ENCODE data around the gene NTSR2. TPM values are rescaled to one million over a fixed set of nuclear protein-coding genes. Genes with fewer than 3 reads are reported as not detected.

NTSR2 gene
- total RNA-seq = not detected

- Histone ChIP-seq H3K27ac (no peak within 1 kb of the TSS), H3K36me3 (no peaks in the 10 kb centered on the region), H3K27me3 (no peaks in the 10 kb centered on the region), H3K9me3 (no peaks in the 10 kb centered on the region), H3K4me1 (peaks cover 0 to 10% of the 10 kb centered on the region in 2 donors), H3K4me3 (replicated peaks in 1 of 3) (no peak within 1 kb of the TSS)
- DNase-seq = peak; percentile 80 to 82
- 27 to 30% methylated on average over 30 to 38 of the region's 93 CpGs for WGBS, 2 donors
- intact Hi-C loops (cut with DNase I) = no loop called here
- TF ChIP-seq POLR2A (IDR thresholded peaks at IDR 0.05) (no peak), CTCF (IDR thresholded peaks at IDR 0.05) (peak in 1 of 6 experiments; percentile 14)
These were observed at the start of gene NTSR2 for GRCh38 chr2:11669454-11670291. TSS of gene NTSR2 (minus strand) at chr2:11670195. CDS start at chr2:11670129, 66 bp downstream.

- Histone ChIP-seq H3K4me3 (replicated peaks in 1 of 3) (no peak overlapping the region), H3K4me1 (no peaks in the 10 kb centered on the region), H3K36me3 (no peaks in the 10 kb centered on the region), H3K27me3 (no peaks in the 10 kb centered on the region), H3K27ac (no peak overlapping the region), H3K9me3 (no peaks in the 10 kb centered on the region)
- DNase-seq = no peak
- WGBS, 2 donors = 76 to 85% methylated on average over 6 of the region's 6 CpGs
- no peak for TF ChIP-seq POLR2A (IDR thresholded peaks at IDR 0.05)
- no peak for TF ChIP-seq CTCF (IDR thresholded peaks at IDR 0.05)
- intact Hi-C loops (cut with DNase I) = no loop called here
These were observed 49.4 kb upstream of the NTSR2 start for GRCh38 chr2:11719230-11719977.

GRCh38 chr2:11718606-11719005 is 48.6 kb upstream of the NTSR2 start:
- intact Hi-C loops (cut with DNase I) = no loop called here
- 79 to 81% methylated on average over 5 of the region's 5 CpGs for WGBS, 2 donors
- DNase-seq = no peak
- H3K4me1 ChIP-seq = no peaks in the 10 kb centered on the region
- no peak overlapping the region for H3K4me3 ChIP-seq (replicated peaks in 1 of 3)
- H3K9me3 ChIP-seq = no peaks in the 10 kb centered on the region
- TF ChIP-seq CTCF (IDR thresholded peaks at IDR 0.05) = no peak
- no peak for TF ChIP-seq POLR2A (IDR thresholded peaks at IDR 0.05)
- H3K27ac ChIP-seq = no peak overlapping the region
- no peaks in the 10 kb centered on the region for H3K36me3 ChIP-seq
- no peaks in the 10 kb centered on the region for H3K27me3 ChIP-seq

- TF ChIP-seq POLR2A (IDR thresholded peaks at IDR 0.05) (no peak), CTCF (IDR thresholded peaks at IDR 0.05) (no peak)
These were observed 47.6 kb upstream of the NTSR2 start for GRCh38 chr2:11717623-11718022.

More at GRCh38 chr2:11717623-11718022, 47.6 kb upstream of the NTSR2 start:
- Histone ChIP-seq H3K27me3 (no peaks in the 10 kb centered on the region), H3K27ac (no peak overlapping the region), H3K36me3 (no peaks in the 10 kb centered on the region), H3K4me1 (no peaks in the 10 kb centered on the region), H3K4me3 (replicated peaks in 1 of 3) (no peak overlapping the region), H3K9me3 (no peaks in the 10 kb centered on the region)
- intact Hi-C loops (cut with DNase I) = no loop called here
- DNase-seq = no peak
- 85 to 90% methylated on average over 1 of the region's 1 CpG for WGBS, 2 donors
